A172 (cell line): ENCODE measurements around the gene SNRNP70. TPM values are rescaled to one million over a fixed set of nuclear protein-coding genes. Genes with fewer than 3 reads are reported as not detected.

Experiments used
- DNase-seq: peaks from one replicate; pipeline ENCODE4 v3.0.0-alpha.2; 2015; ENCODE audit warnings: low spot score
- total RNA-seq: library from RNA; depleted of rRNA; stranded (reverse); fragments of >200 nt; shearing (Covaris generic); gene quantifications from 2 replicates; pipeline ENCODE4 v1.2.3, GENCODE V29; 2014

Gene SNRNP70
- total RNA-seq, 1 experiment from 2014 or later, result 174 TPM

DNA sequence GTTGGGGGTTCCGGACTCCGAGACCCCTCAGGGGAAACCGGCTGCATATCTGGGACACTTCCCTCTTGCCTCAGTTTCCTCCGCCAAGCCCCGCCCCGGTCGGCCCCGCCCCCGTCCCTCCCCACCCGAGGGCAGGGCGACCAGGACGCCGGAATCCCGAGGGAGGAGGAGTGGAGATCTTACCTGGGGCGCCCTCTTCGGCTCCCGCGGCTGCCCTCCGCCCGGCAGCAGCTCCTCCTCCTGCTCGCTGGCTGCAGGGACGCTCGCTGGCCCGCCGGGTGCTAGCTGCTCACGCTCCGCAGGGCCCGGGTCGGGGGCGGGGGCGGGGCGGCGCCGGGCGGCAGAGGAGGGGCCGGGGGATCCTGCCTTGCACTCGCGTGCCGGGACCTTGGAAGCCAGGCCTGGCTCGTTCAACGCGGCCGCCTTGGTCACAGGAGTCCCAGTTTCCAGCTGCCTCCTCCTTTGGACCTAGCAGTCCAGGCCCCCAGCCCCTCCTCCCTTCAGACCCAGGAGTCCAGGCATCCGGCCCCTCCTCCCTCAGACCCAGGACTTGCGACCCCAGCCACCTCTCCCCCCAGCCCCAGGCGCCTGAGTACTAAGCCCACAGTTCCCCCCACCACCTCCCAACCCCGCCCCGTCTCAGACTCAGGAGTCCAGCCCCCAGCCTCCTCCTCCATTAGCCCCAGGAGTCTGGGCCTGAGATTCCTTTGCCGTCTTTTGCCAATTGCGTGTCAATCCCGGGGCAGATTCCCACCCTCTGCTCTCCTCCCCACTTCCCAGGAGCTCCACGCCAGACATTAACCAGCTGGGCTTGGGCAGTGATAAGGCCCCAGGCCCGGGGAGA lies 20.3 kb upstream of the SNRNP70 start, which contains the start of gene NTF4:
Gene NTF4 (minus strand): TSS at position 51 of the 844 bp plus-strand sequence. CDS start 2,821 bp downstream, outside the sequence.
- DNase-seq, result no peak

DNA sequence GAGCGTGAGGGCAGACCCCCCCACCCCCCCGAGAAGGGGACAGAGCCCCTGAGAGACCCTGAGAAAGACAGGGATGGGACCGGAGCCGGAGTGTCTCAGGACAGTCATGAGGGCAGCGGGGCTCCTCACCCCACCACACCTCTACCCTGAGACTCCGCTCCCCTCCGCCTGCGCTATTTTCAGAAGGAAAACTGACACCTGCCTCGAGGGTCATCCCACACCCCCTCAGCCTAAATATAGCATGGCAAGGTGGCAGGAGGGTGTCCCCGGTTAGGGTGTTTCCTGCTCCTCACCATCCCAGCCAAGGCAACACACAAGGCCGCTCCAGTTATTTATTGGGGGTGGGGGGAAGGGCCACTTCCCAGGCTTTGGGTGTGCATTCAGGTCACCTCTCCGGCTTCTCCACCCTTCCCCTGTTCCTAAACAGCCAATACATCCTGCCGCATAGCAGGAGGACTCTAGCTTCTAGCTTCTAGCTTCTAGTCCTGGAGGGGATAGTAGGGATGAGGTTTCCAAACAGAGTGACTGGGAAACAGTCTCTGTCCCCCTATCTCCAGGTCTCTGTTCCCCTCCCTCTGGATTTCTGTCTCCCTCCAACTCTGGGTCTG lies 19.2 kb upstream of the SNRNP70 start:
- no peak for DNase-seq

DNA sequence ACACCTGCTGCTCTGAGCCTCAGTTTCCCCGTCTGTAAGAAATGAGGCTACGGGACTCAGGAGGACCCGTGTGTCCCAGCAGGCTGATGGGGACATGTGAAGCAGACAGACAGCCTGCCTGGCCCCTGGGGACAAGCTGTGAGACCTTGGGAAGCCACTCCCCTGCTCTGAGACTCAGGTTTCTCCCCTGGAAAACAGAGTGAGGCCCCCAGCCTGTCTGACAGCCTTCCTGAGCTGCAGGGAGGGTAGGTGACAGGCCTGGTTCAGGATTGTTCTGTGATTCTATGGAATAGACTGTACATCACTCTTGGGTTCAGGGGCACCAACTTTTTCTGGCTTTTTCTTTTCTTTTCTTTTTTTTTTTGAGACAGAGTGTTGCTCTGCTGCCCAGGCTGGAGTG lies 17.7 kb upstream of the SNRNP70 start:
- DNase-seq, result no peak

DNA sequence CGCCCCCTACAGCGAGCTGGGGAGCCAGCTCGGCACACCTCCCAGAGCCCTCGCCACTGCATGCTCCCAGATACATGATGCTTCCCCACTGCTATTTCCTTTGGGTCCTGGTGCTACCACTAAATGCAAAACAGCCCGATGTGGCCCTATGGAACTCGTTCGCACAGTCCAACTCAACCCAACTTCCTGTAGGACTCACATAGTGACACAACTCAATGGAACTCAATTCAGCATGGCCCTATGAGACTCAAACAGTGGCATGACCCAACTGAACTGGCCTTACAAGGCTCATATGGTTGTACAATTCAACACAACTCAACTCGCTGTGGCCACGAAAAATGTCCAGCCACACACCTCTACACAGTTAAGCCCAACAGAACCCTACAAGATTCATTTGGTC lies 16.2 kb upstream of the SNRNP70 start:
- DNase-seq, result no peak

DNA sequence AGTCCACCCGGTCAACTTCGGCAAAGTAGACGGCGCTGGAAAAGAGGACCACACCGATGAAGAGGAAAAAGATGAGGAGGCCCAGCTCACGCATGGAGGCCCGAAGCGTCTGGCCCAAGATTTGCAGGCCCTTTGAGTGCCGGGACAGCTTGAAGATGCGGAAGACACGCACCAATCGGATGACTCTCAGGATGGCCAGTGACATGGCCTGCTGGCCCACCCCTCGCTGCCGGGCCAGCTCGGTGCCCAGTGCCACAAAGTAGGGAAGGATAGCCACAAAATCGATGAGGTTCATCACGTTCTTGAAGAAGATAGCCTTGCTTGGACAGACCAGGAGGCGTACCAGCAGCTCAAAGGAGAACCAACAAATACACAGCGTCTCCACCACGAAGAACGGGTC lies 14.8 kb upstream of the SNRNP70 start:
- DNase-seq, result no peak

DNA sequence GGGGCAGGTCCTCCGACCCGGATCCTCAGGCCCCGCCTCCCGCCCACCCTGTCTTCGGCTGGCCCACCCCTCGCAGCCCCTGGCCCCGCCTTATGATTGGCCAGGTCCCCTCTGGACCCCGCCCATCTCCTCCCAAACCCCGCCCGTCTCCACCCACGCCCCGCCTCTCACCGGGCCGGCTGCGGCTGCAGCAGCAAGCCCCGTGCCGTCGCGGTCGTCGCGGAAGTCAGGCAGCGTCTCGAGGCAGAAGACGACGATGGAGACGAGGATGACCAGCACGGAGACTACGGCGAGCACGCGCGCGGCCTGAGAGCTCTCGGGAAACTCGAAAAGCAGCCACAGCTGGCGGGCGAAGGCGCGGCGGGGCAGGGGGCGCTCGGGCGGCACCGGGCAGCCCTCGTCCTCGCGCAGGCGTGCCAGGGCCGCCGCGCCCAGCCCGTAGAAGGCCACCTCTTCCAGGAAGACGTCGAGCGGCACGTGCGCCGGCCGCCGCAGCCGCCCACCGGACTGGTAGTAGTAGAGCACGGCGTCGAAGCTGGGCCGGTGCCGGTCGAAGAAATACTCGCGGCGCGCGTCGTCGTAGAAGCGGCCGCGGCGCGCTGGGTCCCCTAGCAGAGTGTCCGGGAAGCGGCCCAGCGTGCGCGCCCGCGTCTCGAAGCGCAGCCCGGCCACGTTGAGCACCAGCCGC lies 13.2 kb upstream of the SNRNP70 start:
- no peak for DNase-seq

DNA sequence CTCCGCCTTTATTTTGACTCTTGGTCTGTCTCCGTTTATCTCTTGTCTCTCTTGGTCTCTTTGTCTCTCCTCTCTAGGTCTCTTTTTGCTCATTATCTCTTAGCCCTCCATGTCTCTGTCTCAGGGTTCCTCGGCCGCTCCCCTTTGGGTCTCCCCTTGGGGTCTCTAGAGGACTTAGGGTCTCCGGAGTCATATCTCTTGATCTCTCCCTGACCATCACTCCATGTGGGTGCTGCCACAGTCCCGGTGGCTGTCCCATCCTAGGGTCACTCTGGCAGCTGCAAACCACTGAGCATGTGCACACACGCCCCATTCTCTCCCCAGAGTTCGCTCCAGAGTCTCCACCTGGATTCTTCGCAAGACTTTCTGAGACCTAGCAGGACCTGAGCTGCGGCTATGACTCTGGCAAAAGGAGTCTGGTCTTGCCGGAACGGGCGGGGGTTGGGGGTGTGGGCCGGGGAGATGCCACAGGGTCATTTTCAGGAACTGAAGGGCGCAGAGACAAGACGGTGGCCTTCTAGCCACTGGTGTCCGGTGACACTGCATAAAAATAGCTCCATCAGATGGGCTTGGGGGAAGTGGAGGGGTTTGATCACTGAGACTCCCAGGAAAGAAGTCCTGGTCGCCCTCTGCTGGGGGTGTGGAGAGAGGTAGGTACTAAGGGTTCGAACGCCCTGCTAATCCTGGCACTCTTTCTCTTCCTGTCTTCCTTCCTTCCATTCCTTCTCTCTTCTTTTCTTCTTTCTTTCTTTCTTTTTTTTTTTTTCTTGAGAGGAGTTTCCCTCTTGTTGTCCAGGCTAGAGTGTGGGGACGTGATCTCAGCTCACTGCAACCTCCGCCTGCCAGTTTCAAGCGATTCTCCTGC lies 11.5 kb upstream of the SNRNP70 start:
- DNase-seq, result no peak

DNA sequence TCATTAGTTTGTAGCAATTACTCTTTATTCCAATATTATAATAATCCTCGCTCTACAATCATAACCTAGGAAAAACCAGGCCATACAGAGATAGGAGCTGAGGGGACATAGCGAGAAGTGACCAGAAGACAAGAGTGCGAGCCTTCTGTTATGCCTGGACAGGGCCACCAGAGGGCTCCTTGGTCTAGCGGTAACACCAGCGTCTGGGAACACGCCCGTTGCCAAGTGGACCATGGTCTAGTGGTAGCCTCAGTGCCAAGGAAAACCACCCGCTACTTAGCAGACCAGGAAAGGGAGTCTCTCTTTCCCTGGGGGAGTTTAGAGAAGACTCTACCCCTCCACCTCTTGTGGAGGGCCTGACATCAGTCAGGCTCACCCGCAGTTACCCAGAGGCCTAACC lies 10.4 kb upstream of the SNRNP70 start:
- peak; percentile 33 for DNase-seq

DNA sequence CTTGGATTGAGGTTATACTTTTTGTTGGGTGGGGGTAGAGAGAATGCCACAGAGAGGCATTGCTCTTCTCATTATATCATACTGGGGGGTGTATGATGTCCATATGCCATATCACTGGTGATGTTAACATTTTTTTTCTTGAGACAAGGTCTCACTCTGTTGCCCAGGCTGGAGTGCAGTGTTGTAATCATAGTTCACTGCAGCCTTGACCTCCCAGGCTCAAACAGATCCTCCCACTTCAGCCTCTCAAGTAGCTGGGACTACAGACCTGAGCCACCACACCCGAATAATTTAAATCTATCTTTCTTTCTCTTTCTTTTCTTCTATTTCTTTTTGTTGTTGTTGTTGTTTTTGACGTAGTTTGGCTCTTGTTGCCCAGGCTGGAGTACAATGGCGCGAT lies 4.9 kb upstream of the SNRNP70 start:
- DNase-seq, result no peak

DNA sequence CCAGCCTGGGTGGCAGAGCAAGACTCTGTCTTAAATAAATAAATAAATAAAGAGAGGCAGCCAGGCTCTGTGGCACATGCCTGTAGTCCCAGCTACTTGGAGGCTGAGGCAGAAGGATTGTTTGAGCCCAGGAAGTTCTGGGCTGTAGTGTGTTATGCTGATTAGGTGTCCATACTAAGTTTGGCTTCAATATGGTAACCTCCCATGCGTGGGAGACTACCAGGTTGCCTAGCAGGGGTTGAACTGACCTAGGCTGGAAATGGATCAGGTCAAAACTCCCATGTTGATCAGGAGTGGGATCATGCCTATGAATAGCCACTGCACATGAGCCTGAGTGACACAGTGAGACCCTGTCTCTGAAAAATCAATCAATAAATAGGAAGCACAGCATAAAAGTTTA lies 4.0 kb upstream of the SNRNP70 start:
- no peak for DNase-seq

DNA sequence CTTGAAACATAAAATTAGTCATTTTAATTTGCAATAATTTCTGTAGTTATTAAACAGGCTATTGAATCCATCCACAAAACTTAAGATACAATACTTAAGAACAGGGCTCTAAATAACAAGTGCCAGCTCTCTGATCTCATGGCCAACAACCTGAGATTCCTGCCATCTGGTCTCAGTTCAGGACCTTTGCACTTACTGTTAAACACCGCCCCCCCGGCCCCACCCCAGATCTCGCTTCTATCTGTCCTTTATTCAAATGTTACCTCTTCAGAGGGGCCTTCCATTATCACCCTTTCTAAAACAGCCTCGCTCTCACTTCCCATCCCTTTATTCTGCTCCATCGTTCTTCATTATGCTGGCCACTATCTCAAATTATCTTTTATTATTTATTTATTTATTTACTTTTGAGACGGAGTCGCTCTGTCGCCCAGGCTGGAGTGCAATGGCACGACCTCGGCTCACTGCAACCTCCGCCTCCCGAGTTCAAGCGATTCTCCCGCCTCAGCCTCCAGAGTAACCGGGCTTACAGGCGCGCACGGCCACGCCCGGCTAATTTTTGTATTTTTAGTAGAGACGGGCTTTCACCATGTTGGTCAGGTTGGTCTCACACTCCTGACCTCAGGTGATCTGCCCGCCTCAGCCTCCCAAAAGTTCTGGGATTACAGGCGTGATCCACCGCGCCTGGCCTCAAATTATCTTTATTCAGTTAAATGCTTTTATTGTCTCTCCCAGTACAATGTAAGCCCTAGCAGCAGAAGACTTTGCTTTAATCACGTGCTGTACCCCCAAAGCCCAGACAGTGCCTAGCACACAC lies 838 bp upstream of the SNRNP70 start:
- no peak for DNase-seq

DNA sequence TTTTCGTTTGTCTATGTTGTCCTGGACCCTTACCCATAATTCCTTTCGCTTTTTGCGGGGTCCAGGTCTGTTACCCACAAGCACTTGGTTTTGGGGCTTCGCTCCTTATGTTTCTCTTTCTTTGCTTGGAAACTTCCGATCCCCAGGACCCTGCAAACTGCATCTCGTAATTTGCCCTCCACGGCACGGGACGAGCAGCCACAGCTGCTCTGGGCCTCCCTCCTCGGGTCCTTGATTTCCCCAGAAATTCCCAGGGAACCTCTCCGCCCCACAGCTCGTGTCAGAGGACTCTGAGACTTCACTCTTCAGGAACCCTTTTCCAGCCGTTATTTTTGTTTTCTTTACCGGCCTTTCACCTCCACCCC lies 599 bp downstream of the SNRNP70 start:
- no peak for DNase-seq

DNA sequence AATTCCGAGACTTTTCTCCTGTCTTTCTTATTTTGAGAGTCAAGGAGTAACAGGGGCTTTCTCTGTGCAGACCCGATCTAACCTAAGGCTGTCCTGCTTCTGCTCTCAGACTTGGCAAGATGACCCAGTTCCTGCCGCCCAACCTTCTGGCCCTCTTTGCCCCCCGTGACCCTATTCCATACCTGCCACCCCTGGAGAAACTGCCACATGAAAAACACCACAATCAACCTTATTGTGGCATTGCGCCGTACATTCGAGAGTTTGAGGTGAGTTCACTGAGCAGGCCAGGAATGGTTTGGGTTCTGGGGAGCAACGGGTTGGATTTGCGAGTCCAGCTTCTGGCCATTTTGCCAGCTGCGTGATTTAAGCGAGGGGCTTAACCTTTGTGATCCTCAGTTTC lies 1.0 kb downstream of the SNRNP70 start:
- DNase-seq, result no peak

DNA sequence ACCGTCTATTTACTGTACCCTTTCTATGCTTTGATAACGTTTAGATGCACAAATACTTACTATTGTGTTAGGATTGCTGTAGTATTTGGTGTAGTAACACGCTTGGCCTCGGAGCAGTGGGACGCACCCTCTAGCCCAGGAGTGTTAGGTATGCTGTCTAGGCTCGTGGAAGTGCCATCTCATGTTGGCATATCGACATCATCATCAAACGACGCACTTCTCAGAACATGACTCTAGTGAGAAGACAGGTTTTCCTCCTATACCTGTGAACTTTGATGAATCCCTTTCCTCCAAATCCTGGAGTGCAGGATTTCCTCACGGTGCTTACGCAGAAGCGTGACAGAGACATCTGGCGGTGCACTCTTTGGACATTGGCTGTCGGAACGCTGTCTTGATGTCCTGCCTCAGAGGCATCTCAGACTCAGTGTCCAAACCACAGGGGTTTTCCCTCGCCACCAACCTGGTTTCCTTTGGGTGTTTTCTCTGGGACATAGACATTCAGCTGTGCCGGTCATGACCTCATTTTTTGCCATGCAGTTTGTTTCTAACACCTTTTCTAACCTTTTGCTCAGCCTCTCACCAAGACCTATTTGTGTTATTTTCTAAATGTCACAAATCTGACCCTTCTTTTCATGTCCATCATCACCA lies 6.3 kb downstream of the SNRNP70 start:
- DNase-seq, result no peak

DNA sequence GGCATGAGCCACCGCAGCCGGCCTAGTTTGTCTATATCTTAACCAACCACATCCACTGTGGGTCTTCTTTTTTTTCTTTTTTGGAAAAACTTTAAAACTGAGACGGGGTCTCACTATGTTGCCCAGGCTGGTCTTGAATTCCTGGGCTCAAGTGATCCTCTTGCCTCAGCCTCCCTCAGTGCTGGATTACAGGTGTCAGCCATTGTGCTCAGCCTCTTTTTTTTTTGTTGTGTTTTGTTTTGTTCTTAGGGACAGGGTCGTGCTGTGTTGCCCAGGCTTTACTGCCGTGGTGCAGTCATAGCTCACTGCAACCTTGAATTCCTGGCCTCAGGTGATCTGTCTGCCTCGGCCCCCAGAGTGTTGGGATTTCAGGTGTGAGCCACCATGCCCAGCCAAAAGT lies 7.4 kb downstream of the SNRNP70 start:
- no peak for DNase-seq

DNA sequence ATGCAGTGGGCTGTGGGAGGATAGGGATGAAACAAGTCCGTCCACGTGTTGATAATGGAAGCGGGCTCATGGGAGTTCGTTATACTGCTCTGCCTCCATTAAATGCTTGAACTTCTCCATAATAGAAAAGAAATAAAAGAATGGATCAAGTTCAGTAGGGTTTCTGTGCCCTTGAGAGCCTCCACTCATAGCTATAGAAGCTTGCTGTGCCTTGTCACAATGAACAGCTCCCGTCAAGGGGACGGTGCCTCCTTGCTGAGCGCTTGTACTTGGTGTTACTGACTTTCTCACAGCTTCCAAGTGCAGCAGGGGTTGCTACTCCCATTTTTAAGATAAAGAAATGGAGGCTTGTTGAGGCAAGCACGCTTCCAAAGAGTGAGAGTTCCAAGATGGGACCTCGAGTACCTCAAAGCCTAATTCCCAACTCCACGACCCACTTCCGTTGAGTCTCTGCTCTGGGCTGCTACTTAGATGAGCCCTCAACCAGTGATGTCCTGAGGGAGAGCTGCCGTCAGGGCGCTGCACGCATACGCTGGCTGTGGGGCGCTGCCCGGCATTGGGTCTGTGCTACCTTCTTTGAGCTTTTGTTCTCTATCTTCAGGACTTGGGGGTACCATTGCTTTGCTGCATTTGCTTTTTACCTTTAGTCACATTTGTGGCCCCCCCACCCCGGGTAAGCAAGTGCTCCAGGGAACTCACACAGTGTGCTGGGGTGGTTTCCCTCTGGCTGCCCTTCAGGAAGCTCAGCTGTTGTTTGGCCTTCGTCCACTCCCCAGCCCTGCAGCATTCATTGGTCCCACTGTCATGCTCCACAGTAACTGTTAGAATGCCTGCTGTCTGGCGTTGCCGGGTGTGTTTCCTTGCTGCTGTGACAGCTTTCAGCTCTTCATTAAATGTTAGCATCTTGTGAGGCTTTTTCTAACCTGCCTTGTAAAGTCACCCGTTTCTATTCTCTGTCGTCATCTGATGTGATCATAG lies 9.5 kb downstream of the SNRNP70 start:
- DNase-seq, result no peak

DNA sequence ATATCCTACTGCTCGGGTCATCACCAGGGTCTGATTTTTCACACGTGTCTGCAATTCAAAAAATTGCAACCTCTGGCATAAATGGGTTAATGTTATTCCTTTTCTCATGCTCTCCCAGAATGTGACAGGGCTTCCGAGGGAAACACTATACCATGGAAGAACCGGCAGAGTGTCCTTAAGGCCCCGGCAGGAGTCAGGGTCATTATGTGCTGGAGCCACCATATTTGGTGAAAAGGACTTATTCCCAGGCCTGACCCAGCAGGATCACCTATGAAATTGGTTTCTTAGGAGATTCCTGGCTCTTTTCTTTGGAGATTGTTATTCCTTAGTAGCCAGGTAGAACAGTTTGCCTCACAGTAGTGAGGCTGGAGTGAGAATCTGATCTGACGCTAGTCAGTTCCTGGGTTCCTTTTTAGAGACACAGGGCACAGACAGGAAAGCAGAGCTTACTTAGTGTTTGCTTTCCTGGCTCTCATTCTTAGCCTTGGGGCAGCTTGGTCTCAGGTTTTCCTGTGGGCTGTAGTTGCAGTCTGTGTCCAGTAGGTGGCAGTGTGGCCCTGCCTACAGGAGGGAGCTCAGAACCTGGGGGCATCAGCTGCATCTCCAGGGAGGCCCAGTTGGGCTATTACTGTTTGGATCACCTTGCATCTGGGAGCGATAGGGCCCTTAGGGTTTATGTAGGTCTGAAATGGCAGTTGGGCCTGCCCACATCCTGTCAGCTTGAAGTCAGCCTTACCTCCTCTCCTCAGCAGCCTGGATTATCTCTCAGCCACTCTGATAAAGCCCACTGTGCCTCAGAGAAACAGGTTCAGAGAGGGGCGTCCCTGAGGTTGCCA lies 12.4 kb downstream of the SNRNP70 start:
- peak; percentile 50 for DNase-seq

DNA sequence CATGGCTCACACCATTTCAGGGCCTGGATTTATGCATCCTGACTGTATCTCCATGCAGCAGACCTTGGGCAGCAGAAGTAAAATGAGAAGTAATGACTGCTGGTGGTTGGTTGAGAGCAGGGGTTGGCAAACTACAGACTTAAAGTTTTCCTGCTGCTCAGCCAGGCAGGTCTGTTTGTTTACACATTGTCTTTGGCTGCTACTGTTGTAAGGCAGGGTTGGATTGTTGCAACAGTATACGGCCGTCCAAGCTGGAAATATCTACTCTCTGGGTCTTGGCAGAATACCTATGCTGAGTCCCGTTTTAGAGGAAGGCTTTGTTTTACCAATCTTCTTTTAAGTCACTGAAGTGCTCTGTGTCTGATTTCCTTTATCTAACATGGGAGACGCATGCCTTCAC lies 13.5 kb downstream of the SNRNP70 start:
- DNase-seq, result no peak
